Retinal pigment epithelial cell (primary cell): ENCODE data around the gene EMILIN3.
"Not testable (repeated sequence)": the region's sequence is repeated elsewhere in the genome, so short reads cannot be mapped to it uniquely, and the experiment has no call there.

Experiments used
- DNase-seq: peaks from one replicate; pipeline ENCODE4 v3.0.0-alpha.2; 2010; ENCODE audit warnings: low read depth
- H3K4me3 ChIP-seq: 2 replicates; pipeline ENCODE4 v1.5.1; 2011; ENCODE audit warnings: mild to moderate bottlenecking, low read length, control low read depth, moderate library complexity
- CTCF ChIP-seq: conservative IDR thresholded peaks from 2 replicates; pipeline ENCODE4 v1.5.1; 2011; ENCODE audit warnings: low read depth, low read length, control low read depth, inconsistent platforms

The EMILIN3 gene

GRCh38 chr20:41317546-41318270 lies 48.9 kb downstream of the EMILIN3 start, which contains the start of gene ZHX3:
TSS of gene ZHX3 (minus strand) at chr20:41317731. CDS start at chr20:41204916, 112,815 bp downstream.
- no peak for TF ChIP-seq CTCF
- DNase-seq: peak; percentile 81
- H3K4me3 ChIP-seq: peak within 1 kb of the TSS; percentile 81

- H3K4me3 ChIP-seq: peak overlapping the region; percentile 81
- peak; percentile 39 for DNase-seq
- no peak for TF ChIP-seq CTCF
These were observed 49.7 kb downstream of the EMILIN3 start for GRCh38 chr20:41316602-41317545.

GRCh38 chr20:41316051-41316450 lies 50.6 kb downstream of the EMILIN3 start:
- no peak for DNase-seq
- peak overlapping the region; percentile 1 for H3K4me3 ChIP-seq
- no peak for TF ChIP-seq CTCF

- no peak overlapping the region for H3K4me3 ChIP-seq
These were observed 52.2 kb downstream of the EMILIN3 start for GRCh38 chr20:41314386-41314785.

GRCh38 chr20:41312009-41312408 lies 54.6 kb downstream of the EMILIN3 start:
- not testable (repeated sequence) for DNase-seq, H3K4me3 ChIP-seq

More at GRCh38 chr20:41314386-41314785, 52.2 kb downstream of the EMILIN3 start:
- DNase-seq: no peak
- TF ChIP-seq CTCF: no peak
